Kidney (tissue), 14 donors: Measurements from ENCODE around the gene RHOB. TPM values are rescaled to one million over a fixed set of nuclear protein-coding genes. Genes with fewer than 3 reads are reported as not detected.

Experiments
- DNase-seq, 5 donors: peaks; one replicate each; pipeline ENCODE4 v3.0.0-alpha.2; 2013 to 2020
- FAIRE-seq: peaks from 2 replicates; lab custom pipeline; 2012; peaks lifted over from hg19 to GRCh38; lab: Jason Lieb, UNC
- H3K27ac ChIP-seq, 2 donors: one replicate each; pipeline ENCODE4 v1.7.0; 2013; ENCODE audit warnings: low read depth in 2 of 2, low read length in 2 of 2, inconsistent platforms in 1 of 2
- H3K27me3 ChIP-seq: one replicate; pipeline ENCODE4 v1.7.1; 2013; ENCODE audit warnings: low read length, inconsistent platforms; ENCODE audit not compliant: control insufficient read depth, insufficient read depth
- H3K36me3 ChIP-seq, 3 donors: one replicate each; pipeline versions ENCODE4 v1.7.0 to v1.7.1; 2013; ENCODE audit warnings: low read length in 3 of 3, control low read depth in 1 of 3, inconsistent platforms in 1 of 3; ENCODE audit not compliant: insufficient read depth in 3 of 3, control insufficient read depth in 2 of 3
- H3K4me1 ChIP-seq, 3 donors: one replicate each; pipeline versions ENCODE4 v1.7.0 to v1.7.1; 2013; ENCODE audit warnings: low read length in 3 of 3, inconsistent platforms in 1 of 3, low read depth in 1 of 3; ENCODE audit not compliant: control insufficient read depth in 2 of 3, insufficient read depth in 2 of 3
- H3K4me3 ChIP-seq, 3 donors: one replicate each; pipeline versions ENCODE4 v1.7.0 to v1.8.1; 2013; ENCODE audit warnings: low read length in 3 of 3, control low read depth in 1 of 3, inconsistent platforms in 1 of 3
- H3K9ac ChIP-seq, 3 donors: one replicate each; pipeline versions ENCODE4 v1.7.0 to v1.7.1; 2013; ENCODE audit warnings: low read length in 3 of 3, control low read depth in 1 of 3, inconsistent platforms in 1 of 3
- H3K9me3 ChIP-seq, 3 donors: one replicate each; pipeline versions ENCODE4 v1.7.0 to v1.7.1; 2013; ENCODE audit warnings: low read length in 3 of 3, control low read depth in 1 of 3, inconsistent platforms in 1 of 3; ENCODE audit not compliant: control insufficient read depth in 2 of 3, insufficient read depth in 1 of 3
- intact Hi-C: fragments of 100-400 bp; cut with DNase I; formaldehyde crosslinking; loops from one replicate; pipeline ENCODE4 v1.11.1; 2022
- polyA plus RNA-seq: library from polyadenylated mRNA; stranded (reverse); fragments of 350-450 nt; fragmentation: Illumina TruSeq; extraction: RNeasy Lipid Tissue Mini Kit (QIAGEN cat#74804); gene quantifications from one replicate; pipeline ENCODE4 v1.2.3, GENCODE V29; 2014; ENCODE audit warnings: low read depth, low replicate concordance; ENCODE audit not compliant: insufficient read depth
- total RNA-seq: library from RNA; stranded (reverse); fragmentation: NEBNext Ultra II Directional; extraction: Animal tissue kit (Norgen Biotek cat#: 25700); gene quantifications from one replicate; pipeline ENCODE4 v1.2.1, GENCODE V29; 2021
- TF ChIP-seq, protein P1 (sequence below): IDR thresholded peaks from 3 replicates; pipeline ENCODE4 v1.5.1; 2012; ENCODE audit warnings: mild to moderate bottlenecking, moderate library complexity, borderline replicate concordance; ENCODE audit not compliant: insufficient read depth; ENCODE audit errors: extremely low read depth
- donor health status: control.
- donor health status: control.
- donor health status: control.
- donor health status: control.
- donor health status: control.
- donor health status: DM: yes; HTN: yes; CAD: no.
- donor health status: Normal renal cell carcinoma (clear cell type).

RHOB gene
- total and polyA plus RNA-seq, 2 donors from 2014 or later, result 241 to 487 TPM

DNA sequence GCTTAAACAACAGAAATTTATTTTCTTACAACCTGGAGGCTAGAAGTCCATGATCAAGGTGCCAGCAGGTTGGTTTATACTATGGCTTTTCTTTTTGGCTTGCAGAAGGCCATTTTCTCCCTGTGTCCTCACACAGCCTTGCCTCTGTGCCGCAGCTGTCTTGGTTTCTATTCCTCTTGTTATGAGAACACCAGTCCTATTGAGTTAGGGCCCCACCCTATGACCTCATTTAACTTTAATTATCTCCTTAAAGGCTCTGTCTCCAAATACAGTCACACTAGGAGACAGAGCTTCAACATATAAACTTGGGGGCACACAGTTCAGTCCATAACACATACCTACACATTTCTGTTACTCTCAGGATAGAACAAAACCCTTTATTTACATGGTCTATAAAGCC is 17.3 kb upstream of the RHOB start:
- peaks cover 0 to 8% (median 5%) of the 10 kb centered on the region in 3 donors for H3K4me1 ChIP-seq
- FAIRE-seq (no peak), DNase-seq (no peak)
- H3K9me3 ChIP-seq, result no peaks in the 10 kb centered on the region
- H3K27ac ChIP-seq, result no peak overlapping the region
- no peaks in the 10 kb centered on the region for H3K36me3 ChIP-seq
- no peak overlapping the region for H3K4me3 ChIP-seq
- H3K9ac ChIP-seq, result no peak overlapping the region
- intact Hi-C loops, result no loop called here
- no peaks in the 10 kb centered on the region for H3K27me3 ChIP-seq
- TF ChIP-seq, protein P1, sequence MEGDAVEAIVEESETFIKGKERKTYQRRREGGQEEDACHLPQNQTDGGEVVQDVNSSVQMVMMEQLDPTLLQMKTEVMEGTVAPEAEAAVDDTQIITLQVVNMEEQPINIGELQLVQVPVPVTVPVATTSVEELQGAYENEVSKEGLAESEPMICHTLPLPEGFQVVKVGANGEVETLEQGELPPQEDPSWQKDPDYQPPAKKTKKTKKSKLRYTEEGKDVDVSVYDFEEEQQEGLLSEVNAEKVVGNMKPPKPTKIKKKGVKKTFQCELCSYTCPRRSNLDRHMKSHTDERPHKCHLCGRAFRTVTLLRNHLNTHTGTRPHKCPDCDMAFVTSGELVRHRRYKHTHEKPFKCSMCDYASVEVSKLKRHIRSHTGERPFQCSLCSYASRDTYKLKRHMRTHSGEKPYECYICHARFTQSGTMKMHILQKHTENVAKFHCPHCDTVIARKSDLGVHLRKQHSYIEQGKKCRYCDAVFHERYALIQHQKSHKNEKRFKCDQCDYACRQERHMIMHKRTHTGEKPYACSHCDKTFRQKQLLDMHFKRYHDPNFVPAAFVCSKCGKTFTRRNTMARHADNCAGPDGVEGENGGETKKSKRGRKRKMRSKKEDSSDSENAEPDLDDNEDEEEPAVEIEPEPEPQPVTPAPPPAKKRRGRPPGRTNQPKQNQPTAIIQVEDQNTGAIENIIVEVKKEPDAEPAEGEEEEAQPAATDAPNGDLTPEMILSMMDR, result no peak

DNA sequence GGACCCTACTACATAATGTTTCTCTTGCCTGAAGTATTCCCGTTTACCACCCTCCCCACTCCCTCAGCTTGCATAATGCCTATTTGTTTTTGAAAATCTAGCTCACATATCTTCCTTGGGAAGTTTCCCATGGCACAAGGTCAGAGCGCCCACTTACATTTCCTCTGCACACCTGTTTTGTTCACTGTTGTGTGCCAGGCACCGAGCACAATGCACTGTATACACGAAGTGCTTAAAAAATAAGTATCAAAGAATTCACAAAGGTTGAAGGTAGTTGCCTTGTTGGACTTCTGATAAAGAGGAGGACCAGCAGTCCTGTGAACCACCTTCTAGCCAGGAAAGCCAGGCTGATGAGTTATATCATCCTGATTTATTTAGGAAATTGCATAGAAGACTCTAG is 16.8 kb upstream of the RHOB start:
- no peak for DNase-seq
- intact Hi-C loops, result no loop called here
- Histone ChIP-seq H3K27me3 (no peaks in the 10 kb centered on the region), H3K4me3 (no peak overlapping the region), H3K36me3 (no peaks in the 10 kb centered on the region), H3K9me3 (no peaks in the 10 kb centered on the region), H3K27ac (no peak overlapping the region), H3K9ac (no peak overlapping the region), H3K4me1 (peaks cover 0 to 3% (median under 1%) of the 10 kb centered on the region in 3 donors)
- TF ChIP-seq, protein P1, result no peak
- no peak for FAIRE-seq

- FAIRE-seq, result no peak
- H3K27ac ChIP-seq, result no peak overlapping the region
Observed at GRCh38 chr2:20430461-20431300, 16.2 kb upstream of the RHOB start.

More at GRCh38 chr2:20430461-20431300, 16.2 kb upstream of the RHOB start:
- no peak overlapping the region for H3K4me3 ChIP-seq
- H3K9ac ChIP-seq, result no peak overlapping the region
- H3K27me3 ChIP-seq, result no peaks in the 10 kb centered on the region
- no peaks in the 10 kb centered on the region for H3K9me3 ChIP-seq
- TF ChIP-seq, protein P1, result no peak
- peak in 1 of 5 donors; percentile 11 for DNase-seq
- no peaks in the 10 kb centered on the region for H3K36me3 ChIP-seq
- no peaks in the 10 kb centered on the region for H3K4me1 ChIP-seq
- intact Hi-C loops, result no loop called here
